H9 (cell line): ENCODE data around the gene SIGLEC1. TPM values are rescaled to one million over a fixed set of nuclear protein-coding genes. Genes with fewer than 3 reads are reported as not detected.

Source experiments
- DNase-seq: peaks from one replicate; pipeline ENCODE4 v3.0.0-alpha.2; 2017
- H2AFZ ChIP-seq: one replicate; pipeline ENCODE4 v1.6.1; 2013; ENCODE audit warnings: mild to moderate bottlenecking, low read length, control low read depth, moderate library complexity
- H2AK5ac ChIP-seq: 2 replicates; pipeline ENCODE4 v1.6.1; 2013; ENCODE audit warnings: low read length, control low read depth, mixed read lengths; ENCODE audit not compliant: insufficient read length
- H2BK120ac ChIP-seq: one replicate; pipeline ENCODE4 v1.6.1; 2013; ENCODE audit warnings: low read depth, mild to moderate bottlenecking, low read length, control low read depth, inconsistent platforms; ENCODE audit not compliant: poor library complexity, severe bottlenecking
- H2BK12ac ChIP-seq: 2 replicates; pipeline ENCODE4 v1.6.1; 2013; ENCODE audit warnings: low read length, control low read depth, mixed read lengths, low read depth; ENCODE audit not compliant: insufficient read length
- H2BK15ac ChIP-seq: 2 replicates; pipeline ENCODE4 v1.6.1; 2013; ENCODE audit warnings: low read depth, low read length, control low read depth
- H2BK20ac ChIP-seq: one replicate; pipeline ENCODE4 v1.6.1; 2013; ENCODE audit warnings: low read depth, mild to moderate bottlenecking, low read length, control low read depth, inconsistent platforms; ENCODE audit not compliant: poor library complexity, severe bottlenecking
- H2BK5ac ChIP-seq: 2 replicates; pipeline ENCODE4 v1.6.1; 2013; ENCODE audit warnings: low read length, control low read depth, mixed read lengths; ENCODE audit not compliant: insufficient read length
- H3K14ac ChIP-seq: 2 replicates; pipeline ENCODE4 v1.6.1; 2013; ENCODE audit warnings: low read length, control low read depth; ENCODE audit not compliant: insufficient read depth
- H3K18ac ChIP-seq: 2 replicates; pipeline ENCODE4 v1.6.1; 2013; ENCODE audit warnings: low read depth, mild to moderate bottlenecking, mixed read lengths, low read length, control low read depth; ENCODE audit not compliant: insufficient read length
- H3K23ac ChIP-seq: 2 replicates; pipeline ENCODE4 v1.6.1; 2013; ENCODE audit warnings: low read length, control low read depth, mixed read lengths, low read depth; ENCODE audit not compliant: insufficient read length
- H3K23me2 ChIP-seq: 2 replicates; pipeline ENCODE4 v1.6.1; 2013; ENCODE audit warnings: low read depth, mild to moderate bottlenecking, mixed read lengths, low read length, control low read depth; ENCODE audit not compliant: insufficient read length, poor library complexity, severe bottlenecking
- H3K27ac ChIP-seq: 2 replicates; pipeline ENCODE4 v1.5.1; 2013; ENCODE audit warnings: low read length, control low read depth, mixed read lengths, low read depth; ENCODE audit not compliant: insufficient read length
- H3K27me3 ChIP-seq: 2 replicates; pipeline ENCODE4 v1.6.1; 2013; ENCODE audit warnings: low read length, control low read depth, inconsistent platforms; ENCODE audit not compliant: insufficient read depth
- H3K4ac ChIP-seq: 2 replicates; pipeline ENCODE4 v1.6.1; 2013; ENCODE audit warnings: low read depth, mild to moderate bottlenecking, control low read depth, inconsistent platforms, low read length, moderate library complexity
- H3K4me1 ChIP-seq: 2 replicates; pipeline ENCODE4 v1.6.1; 2013; ENCODE audit warnings: low read length, control low read depth, inconsistent platforms; ENCODE audit not compliant: insufficient read depth
- H3K4me2 ChIP-seq: 2 replicates; pipeline ENCODE4 v1.6.1; 2013; ENCODE audit warnings: low read length, control low read depth, mixed read lengths; ENCODE audit not compliant: insufficient read length, insufficient read depth
- H3K56ac ChIP-seq: 2 replicates; pipeline ENCODE4 v1.6.1; 2013; ENCODE audit warnings: low read depth, mild to moderate bottlenecking, mixed read lengths, low read length, control low read depth; ENCODE audit not compliant: insufficient read length
- H3K79me1 ChIP-seq: 2 replicates; pipeline ENCODE4 v1.6.1; 2013; ENCODE audit warnings: low read depth, mild to moderate bottlenecking, moderate library complexity, low read length, control low read depth, inconsistent platforms; ENCODE audit not compliant: insufficient read depth, poor library complexity, severe bottlenecking
- H3K79me2 ChIP-seq: 2 replicates; pipeline ENCODE4 v1.6.1; 2013; ENCODE audit warnings: low read length, control low read depth, inconsistent platforms; ENCODE audit not compliant: insufficient read depth
- H3K9ac ChIP-seq: 2 replicates; pipeline ENCODE4 v1.6.1; 2013; ENCODE audit warnings: low read length, control low read depth, mixed read lengths; ENCODE audit not compliant: insufficient read length; ENCODE audit errors: extremely low read depth
- H3K9me3 ChIP-seq: one replicate; pipeline ENCODE4 v1.6.1; 2013; ENCODE audit warnings: low read depth, low read length, inconsistent platforms; ENCODE audit not compliant: control insufficient read depth
- H3T11ph ChIP-seq: one replicate; pipeline ENCODE4 v1.6.1; 2013; ENCODE audit warnings: mild to moderate bottlenecking, low read length, control low read depth, inconsistent platforms
- H4K20me1 ChIP-seq: one replicate; pipeline ENCODE4 v1.6.1; 2013; ENCODE audit not compliant: control insufficient read depth, insufficient read length, insufficient read depth
- H4K5ac ChIP-seq: 2 replicates; pipeline ENCODE4 v1.6.1; 2013; ENCODE audit warnings: low read depth, mild to moderate bottlenecking, mixed read lengths, low read length, control low read depth; ENCODE audit not compliant: insufficient read length
- H4K8ac ChIP-seq: replicated peaks from 2 replicates; pipeline ENCODE4 v1.6.1; 2013; ENCODE audit warnings: low read length, control low read depth, mixed read lengths, low read depth; ENCODE audit not compliant: insufficient read length
- H4K91ac ChIP-seq: 2 replicates; pipeline ENCODE4 v1.6.1; 2013; ENCODE audit warnings: low read depth, mild to moderate bottlenecking, moderate library complexity, mixed read lengths, low read length, control low read depth; ENCODE audit not compliant: insufficient read length
- H3K27ac Mint-ChIP-seq, 3 experiments: 2 replicates in 2 of 3; 3 replicates in 1 of 3; pipeline ENCODE4 v1.8.0; 2020 to 2021; ENCODE audit warnings: mixed read lengths in 3 of 3, mild to moderate bottlenecking in 1 of 3, moderate library complexity in 1 of 3
- H3K27me3 Mint-ChIP-seq: 2 replicates; pipeline ENCODE4 v1.8.0; 2021; ENCODE audit warnings: low read depth, mild to moderate bottlenecking, moderate library complexity, mixed read lengths
- H3K36me3 Mint-ChIP-seq, 3 experiments: 2 replicates in 2 of 3; 3 replicates in 1 of 3; pipeline ENCODE4 v1.8.0; 2020 to 2021; ENCODE audit warnings: low read depth in 3 of 3, mixed read lengths in 3 of 3; ENCODE audit not compliant: insufficient read depth in 1 of 3
- H3K4me1 Mint-ChIP-seq, 2 experiments: 2 replicates each; pipeline ENCODE4 v1.8.0; 2020; ENCODE audit warnings: mixed read lengths in 2 of 2
- H3K4me3 Mint-ChIP-seq, 2 experiments: 2 replicates in 1 of 2; 3 replicates in 1 of 2; pipeline ENCODE4 v1.8.0; 2020 to 2021; ENCODE audit warnings: mild to moderate bottlenecking in 2 of 2, mixed read lengths in 2 of 2, moderate library complexity in 1 of 2
- H3K9me3 Mint-ChIP-seq, 2 experiments: 2 replicates in 1 of 2; 3 replicates in 1 of 2; pipeline ENCODE4 v1.8.0; 2020; ENCODE audit warnings: mild to moderate bottlenecking in 2 of 2, mixed read lengths in 2 of 2, moderate library complexity in 1 of 2
- CTCF ChIP-seq: fragments of 200-600 bp; sonication (generic); conservative IDR thresholded peaks from 3 replicates; pipeline ENCODE4 v1.8.0; 2021; ENCODE audit warnings: antibody characterized with exemption, mild to moderate bottlenecking
- WGBS: extraction: QIAGEN DNeasy Blood & Tissue Kit; methylation state at CpG from one replicate; pipeline ENCODE4 v1.1.7; 2013; ENCODE audit warnings: missing lambda C conversion rate, low lambda C conversion rate, mixed read lengths; ENCODE audit not compliant: insufficient read length; ENCODE audit errors: extremely low coverage; 5-methylcytosine and 5-hydroxymethylcytosine counted together
- total RNA-seq: library from RNA; stranded (reverse); gene quantifications from 2 replicates; pipeline ENCODE4 v1.2.1, GENCODE V29; 2021

Gene SIGLEC1
- total RNA-seq, 1 experiment from 2014 or later, result not detected

DNA sequence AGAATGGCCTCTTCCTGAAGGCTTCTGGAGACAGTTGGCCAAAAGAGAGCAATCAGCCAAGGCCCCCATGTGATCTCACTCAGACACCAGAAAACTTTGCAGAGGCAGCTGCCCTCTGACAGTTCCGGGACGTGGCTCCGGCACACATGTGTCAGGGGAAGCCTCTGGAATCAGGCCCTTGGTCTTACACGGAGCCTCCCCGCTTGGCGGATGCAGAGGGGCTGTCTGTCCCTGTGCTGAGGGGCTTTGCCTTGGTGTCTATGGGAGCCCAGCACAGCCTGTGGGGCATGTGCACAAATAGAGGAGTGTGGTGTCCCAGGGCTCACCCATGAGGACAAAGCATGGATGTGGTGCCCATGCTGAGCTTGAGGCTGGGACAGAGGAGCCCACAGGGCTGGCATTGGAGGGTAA, 13.8 kb downstream of the SIGLEC1 start:
- Mint-ChIP-seq H3K27me3 (no peaks in the 10 kb centered on the region; the same call in 1 of the 2 replicates), H3K36me3 (no peaks in the 10 kb centered on the region; a peak in 2 of 7 replicates), H3K4me3 (no peak overlapping the region), H3K27ac (peak overlapping the region in 1 of 3 experiments; percentile 72; a peak in 1 of 7 replicates), H3K9me3 (peaks cover 3% of the 10 kb centered on the region in 2 experiments; a peak in 3 of 5 replicates), H3K4me1 (no peaks in the 10 kb centered on the region)
- H4K5ac ChIP-seq, result no peak overlapping the region
- peak; percentile 20 for DNase-seq
- no peak overlapping the region for H2BK20ac ChIP-seq
- H3K27ac ChIP-seq, result no peak overlapping the region
- H2AK5ac ChIP-seq, result no peak overlapping the region
- H3K18ac ChIP-seq, result no peak overlapping the region
- H2AFZ ChIP-seq, result no peak overlapping the region
- no peak overlapping the region for H3K56ac ChIP-seq
- H3K9me3 ChIP-seq, result no peaks in the 10 kb centered on the region
- no peaks in the 10 kb centered on the region for H3K79me1 ChIP-seq
- H4K20me1 ChIP-seq, result peaks cover 2% of the 10 kb centered on the region
- no peak overlapping the region for H3K4ac ChIP-seq
- H2BK12ac ChIP-seq, result no peak overlapping the region
- no peak overlapping the region for H3K4me2 ChIP-seq
- H4K8ac ChIP-seq, result no peak overlapping the region
- H3T11ph ChIP-seq, result no peak overlapping the region
- no peaks in the 10 kb centered on the region for H3K23me2 ChIP-seq
- no peak overlapping the region for H3K9ac ChIP-seq
- no peaks in the 10 kb centered on the region for H3K4me1 ChIP-seq
- no peak overlapping the region for H2BK15ac ChIP-seq
- no peak overlapping the region for H3K14ac ChIP-seq
- no peaks in the 10 kb centered on the region for H3K27me3 ChIP-seq
- no peak overlapping the region for H4K91ac ChIP-seq
- no peaks in the 10 kb centered on the region for H3K79me2 ChIP-seq
- H3K23ac ChIP-seq, result no peak overlapping the region
- no peak overlapping the region for H2BK5ac ChIP-seq
- no peak overlapping the region for H2BK120ac ChIP-seq
- no peak for TF ChIP-seq CTCF
- WGBS, result no CpG with 5 or more reads among the region's 6 CpGs
